ENCODE data around the gene MRPS15.

GRCh38 chr1:36467027-36467410 lies 2.8 kb upstream of the MRPS15 start:
- TF ChIP-seq CTCF (IDR thresholded peaks at IDR 0.05; ENCODE audit: borderline replicate concordance, extremely low read depth, low read length, poor library complexity, severe bottlenecking) (no peak), EZH2 (IDR thresholded peaks at IDR 0.05; ENCODE audit: borderline replicate concordance, low read depth, low read length, severe bottlenecking) (no peak)

Data from DND-41 (cell line).